ENCODE results near the gene MAPK8IP2.
"Not testable (repeated sequence)": the region's sequence is repeated elsewhere in the genome, so short reads cannot be mapped to it uniquely, and the experiment has no call there.

MAPK8IP2 gene

DNA sequence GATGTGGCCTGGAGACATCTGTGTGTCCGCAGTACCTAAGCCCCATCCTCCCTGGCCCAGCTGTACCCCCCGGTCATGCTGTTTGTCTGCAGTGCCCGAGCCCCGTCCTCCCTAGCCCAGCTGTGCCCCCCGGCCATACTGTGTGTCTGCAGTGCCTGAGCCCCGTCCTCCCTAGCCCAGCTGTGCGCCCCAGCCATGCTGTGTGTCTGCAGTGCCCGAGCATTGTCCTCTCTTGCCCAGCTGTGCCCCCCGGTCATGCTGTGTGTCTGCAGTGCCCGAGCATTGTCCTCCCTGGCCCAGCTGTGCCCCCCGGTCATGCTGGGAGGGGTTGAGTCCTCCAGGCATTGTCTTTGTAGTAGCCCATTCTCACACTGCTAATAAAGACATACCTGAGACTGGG lies 35.0 kb downstream of the MAPK8IP2 start:
- no peak for DNase-seq (ENCODE audit: low read depth, low spot score)

DNA sequence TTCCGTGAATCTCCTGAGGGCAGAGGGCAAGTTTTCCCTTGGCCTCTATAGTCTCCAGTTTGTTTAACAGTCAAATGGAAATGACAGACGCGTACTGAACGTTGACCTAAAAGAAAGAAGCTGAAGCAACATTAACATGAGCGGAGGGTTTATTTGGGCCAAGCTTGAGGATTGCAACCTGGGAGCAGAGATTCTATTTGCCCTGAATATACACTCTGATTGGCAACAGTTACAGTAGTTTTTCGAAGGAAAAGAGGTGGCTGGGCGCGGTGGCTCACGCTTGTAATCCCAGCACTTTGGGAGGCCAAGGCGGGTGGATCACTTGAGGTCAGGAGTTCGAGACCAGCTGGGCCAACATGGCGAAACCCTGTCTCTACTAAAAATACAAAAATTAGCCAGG lies 39.7 kb downstream of the MAPK8IP2 start:
- DNase-seq (ENCODE audit: low read depth, low spot score), result not testable (repeated sequence)

DNA sequence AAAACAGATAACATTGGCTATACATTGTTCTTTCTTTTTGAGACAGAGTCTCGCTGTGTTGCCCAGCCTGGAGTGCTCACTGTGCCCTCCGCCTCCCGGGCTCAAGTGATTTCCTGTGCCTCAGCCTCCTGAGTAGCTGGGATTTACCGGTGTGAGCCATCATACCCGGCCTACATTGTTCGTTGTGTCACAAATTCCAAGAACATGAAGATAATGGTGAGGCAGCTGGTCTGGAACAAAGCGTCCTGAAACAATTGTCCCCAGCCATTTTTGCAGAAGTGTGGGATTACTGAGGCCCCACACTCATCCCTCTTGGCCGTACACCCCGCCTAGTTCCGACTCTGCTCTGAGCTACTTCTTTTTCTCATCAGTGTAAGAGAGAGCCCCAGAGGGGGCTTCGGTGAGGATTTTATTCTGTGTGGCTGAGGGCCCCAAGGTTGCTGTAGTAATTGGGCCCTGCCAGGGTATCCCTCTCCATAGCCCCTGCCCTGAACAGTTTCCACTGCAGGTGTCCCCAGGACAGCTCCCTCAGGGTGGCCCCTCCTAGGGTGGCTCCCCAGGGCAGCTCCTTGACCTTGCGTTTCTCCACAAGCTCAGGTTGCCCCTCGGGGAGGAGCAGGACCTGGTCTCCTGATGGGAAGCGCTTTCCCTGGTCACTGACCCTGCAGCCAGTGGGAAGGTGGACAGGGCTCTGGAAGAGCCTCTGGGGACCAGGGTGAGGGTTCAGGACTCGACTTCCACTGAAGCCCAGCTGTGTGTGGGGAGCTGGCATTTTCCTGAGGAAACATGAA lies 40.5 kb downstream of the MAPK8IP2 start:
- DNase-seq (ENCODE audit: low read depth, low spot score), result no peak

DNA sequence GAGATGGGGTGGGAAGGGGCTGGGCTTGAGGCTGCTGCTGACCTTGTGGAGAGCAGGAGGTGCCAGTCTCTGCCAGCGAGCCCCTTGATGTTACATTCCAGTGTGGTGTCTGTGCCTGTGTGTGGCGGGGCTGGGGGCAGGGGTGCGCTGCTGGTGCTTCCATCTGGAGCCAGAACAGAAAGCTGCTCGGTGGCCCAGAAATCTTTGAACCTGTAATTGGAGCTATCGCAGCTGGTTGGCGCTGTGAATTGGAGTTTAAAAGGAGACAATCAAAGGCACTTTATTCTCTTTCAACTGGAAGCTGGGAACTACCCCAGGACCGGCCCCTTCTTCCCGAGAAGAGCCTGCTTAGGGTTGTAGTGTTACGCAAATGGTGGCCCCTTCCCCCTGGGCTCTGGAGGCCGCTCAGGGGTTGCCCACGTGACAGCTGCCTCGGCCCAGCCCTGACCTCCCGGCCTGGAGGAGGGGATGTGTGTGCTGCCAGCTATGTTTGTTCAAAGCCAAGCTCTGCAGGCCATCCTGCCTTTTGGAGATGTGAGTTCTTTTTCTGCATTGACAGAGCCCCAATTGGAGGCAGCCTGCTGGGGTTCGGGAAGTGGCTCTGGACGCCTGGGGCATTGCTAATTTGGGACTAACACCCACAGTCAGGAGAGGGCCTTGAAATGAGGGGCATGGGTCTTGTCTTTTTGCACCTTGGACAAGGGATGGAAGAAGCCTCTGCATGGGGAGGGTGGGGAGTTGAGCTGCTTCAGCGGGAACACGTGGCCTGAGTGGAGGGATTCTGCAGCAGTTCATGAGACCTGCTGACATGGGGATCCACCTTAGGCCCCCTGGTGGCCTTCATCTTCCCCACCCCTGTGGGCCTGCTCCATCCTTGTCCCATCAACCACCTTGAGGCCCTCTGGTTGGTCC lies 41.4 kb downstream of the MAPK8IP2 start:
- DNase-seq (ENCODE audit: low read depth, low spot score), result peak; percentile 89

GRCh38 chr22:50643021-50643820 lies 42.6 kb downstream of the MAPK8IP2 start:
- not testable (repeated sequence) for DNase-seq (ENCODE audit: low read depth, low spot score)

DNA sequence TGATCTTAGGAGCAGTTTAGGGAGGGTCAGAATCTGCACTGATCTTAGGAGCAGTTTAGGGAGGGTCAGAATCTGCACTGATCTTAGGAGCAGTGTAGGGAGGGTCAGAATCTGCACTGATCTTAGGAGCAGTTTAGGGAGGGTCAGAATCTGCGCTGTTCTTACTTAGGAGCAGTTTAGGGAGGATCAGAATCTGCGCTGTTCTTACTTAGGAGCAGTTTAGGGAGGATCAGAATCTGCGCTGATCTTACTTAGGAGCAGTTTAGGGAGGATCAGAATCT lies 43.2 kb downstream of the MAPK8IP2 start:
- not testable (repeated sequence) for DNase-seq (ENCODE audit: low read depth, low spot score)

- no peak for DNase-seq (ENCODE audit: low read depth, low spot score)
Observed at GRCh38 chr22:50653256-50653655, 52.7 kb downstream of the MAPK8IP2 start.

- DNase-seq (ENCODE audit: low read depth, low spot score), result not testable (repeated sequence)
Observed at GRCh38 chr22:50654664-50655063, 54.1 kb downstream of the MAPK8IP2 start.

DNA sequence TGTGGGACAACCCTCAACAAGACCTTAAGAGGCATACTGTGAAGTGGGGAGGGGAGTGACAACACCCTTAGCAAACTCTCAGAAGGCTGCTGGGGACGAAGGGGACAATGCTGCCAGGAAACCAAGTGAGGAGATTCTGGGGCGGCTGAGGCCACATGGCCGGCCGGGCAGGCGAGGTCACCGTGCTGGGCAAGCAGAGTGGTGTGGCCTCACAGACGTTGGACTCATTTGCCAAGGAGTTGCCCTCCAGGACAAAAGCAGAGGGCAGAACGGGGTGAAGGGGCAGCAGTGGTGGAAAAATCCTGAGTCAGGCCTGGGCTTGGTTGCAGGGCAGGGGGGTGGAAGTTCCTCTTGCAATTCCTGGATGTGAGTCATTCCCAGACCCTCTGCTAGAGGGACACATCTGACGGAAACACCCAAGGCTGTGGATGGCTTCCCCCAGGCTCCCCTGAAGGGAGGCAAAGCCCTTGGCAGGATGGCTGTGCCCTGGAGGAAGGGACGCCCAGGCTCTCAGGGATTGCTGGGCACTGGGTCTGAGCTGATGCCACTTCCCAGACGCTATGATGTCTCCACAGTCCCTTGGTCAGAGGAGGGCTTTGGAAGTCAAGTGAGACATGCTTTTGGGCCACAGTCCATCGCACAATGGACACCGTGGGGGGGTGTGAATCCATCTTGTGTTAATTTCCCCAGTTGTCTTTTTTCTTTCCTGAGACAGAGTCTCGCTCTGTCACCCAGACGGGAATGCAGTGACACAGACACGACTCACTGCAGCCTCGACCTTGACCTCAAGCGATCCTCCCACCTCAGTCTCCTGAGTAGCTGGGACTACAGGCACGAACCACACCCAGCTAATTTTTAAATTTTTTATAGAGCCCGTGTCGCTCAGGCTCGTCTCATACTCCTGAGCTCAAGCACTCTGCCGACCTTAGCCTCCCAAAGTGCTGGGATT lies 55.8 kb downstream of the MAPK8IP2 start:
- DNase-seq (ENCODE audit: low read depth, low spot score), result peak; percentile 34

- no peak for DNase-seq (ENCODE audit: low read depth, low spot score)
Observed at GRCh38 chr22:50657925-50658324, 57.3 kb downstream of the MAPK8IP2 start.

GRCh38 chr22:50659711-50660110 lies 59.1 kb downstream of the MAPK8IP2 start:
- not testable (repeated sequence) for DNase-seq (ENCODE audit: low read depth, low spot score)

DNA sequence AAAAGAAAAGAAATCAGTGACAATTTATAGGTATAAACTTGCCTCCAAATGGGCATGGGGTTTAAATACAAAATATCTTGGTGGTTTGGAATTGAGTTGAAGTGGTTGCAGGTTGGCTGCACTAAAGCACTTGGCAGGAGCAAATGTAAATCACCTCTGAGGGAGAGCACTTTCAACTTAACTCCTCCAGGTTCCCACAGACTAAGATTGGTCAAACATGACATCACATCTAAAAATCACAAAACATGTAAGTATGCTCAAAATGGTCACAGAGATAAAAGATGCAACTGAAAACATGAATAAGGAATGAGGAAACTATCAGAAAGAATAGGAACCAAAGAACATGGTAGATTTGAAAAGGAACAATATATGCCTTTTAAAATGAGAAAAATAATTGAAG lies 59.7 kb downstream of the MAPK8IP2 start:
- no peak for DNase-seq (ENCODE audit: low read depth, low spot score)
